Measurements from ENCODE around the gene SH2D1A.

GRCh38 chrX:124415115-124415800 is 68.9 kb downstream of the SH2D1A start:
- TF ChIP-seq CTCF (IDR thresholded peaks at IDR 0.05) = no peak
- no peak for TF ChIP-seq POLR2A (IDR thresholded peaks at IDR 0.05)
- no peak for TF ChIP-seq POLR2AphosphoS5 (IDR thresholded peaks at IDR 0.05)
- no peak for TF ChIP-seq EP300 (IDR thresholded peaks at IDR 0.05)
